Hematopoietic multipotent progenitor cell treated with erythropoietin and hydrocortisone succinate and interleukin-3 and kit ligand, for 17 days (in vitro differentiated cells): Measurements from ENCODE around the gene LHX4.

Experiments
- DNase-seq: peaks from one replicate; pipeline ENCODE4 v3.0.0-alpha.2; 2015; ENCODE audit warnings: low spot score

Gene LHX4

DNA sequence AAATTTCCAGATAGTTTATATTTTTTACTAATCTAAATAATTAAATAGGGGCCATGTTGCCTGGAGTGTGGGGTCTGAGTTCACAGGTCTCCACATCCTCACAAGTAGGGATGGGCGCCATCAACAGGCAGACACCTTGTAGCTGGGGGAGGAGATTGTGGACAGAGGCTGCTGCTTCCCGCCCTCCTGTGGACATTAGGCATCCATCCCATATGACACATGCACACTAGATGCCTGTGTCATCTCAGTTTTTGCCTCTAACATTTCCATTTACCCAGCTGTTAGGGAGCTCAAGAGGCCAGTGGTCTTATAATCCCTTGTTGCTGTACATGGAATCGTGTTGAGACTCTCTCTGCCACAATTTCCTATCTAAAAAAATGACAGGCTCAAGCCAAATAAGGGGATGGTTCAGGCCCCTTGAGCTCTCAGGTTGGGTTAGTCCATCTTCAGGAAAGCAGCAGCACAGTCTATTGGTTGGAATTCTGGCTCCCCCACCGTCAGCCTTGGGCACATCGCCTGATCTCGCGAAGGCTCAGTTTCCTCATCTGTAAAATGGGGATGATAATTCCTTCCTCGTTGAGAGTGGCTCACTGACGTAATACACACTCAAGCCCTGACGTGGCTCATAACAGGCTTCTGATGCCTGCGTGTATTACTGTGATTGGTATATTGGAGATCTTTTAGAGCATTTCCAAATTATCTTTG is 13.6 kb downstream of the LHX4 start:
- DNase-seq = no peak

DNA sequence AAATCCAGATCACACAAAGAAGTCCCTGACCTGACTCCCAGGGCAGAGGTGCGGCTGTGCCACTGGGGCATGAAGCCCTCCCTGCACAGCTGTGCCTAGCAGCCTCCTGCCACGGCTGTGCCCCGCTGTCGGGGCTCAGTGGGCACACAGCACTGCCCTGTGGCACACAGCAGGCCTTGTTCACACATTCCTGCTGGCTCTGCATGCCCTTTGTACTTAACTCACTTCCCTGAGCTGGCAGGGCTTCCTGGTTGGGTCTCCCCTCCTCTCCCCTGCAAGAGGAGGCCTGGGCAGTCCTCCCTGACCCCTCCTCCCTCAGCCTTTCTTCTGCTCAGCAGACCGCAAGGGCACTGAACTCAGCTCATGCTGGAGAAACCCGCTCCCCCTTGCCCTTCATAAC is 14.8 kb downstream of the LHX4 start:
- no peak for DNase-seq

DNA sequence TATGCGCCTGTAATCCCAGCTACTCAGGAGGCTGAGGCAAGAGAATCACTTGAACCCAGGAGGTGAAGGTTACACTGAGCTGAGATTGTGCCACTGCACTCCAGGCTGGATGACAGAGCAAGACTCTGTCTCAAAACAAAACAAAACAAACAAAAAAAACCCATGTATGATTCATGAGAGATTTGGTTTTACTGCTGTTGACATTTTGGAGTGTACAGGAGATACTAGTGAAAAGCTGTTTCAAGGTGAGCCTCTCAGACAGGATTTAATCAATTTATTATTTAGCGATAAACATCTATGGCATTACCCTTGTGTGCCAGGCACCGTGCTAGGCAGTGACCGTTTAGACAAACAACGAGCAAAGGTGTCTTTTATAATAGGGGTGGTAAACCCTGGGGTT is 16.5 kb downstream of the LHX4 start:
- no peak for DNase-seq

DNA sequence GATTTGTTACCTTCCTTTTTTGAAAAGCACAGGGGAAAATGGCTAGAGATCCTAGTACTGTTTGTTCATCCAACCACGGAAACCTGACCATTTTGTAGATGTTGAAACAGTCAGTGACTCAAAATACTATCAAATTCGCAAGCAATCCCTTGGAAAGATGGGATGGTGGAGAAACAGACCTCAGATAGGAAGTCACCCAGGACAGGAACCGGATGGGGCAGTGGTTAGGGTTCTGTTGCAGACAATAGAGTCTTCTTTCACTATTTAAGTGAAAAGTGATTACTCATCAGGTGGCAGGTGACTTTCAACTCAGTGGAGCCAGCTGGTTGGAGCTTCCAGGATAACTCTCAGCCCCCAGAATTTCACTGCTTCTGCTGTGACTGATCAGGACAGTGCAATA is 17.0 kb downstream of the LHX4 start:
- no peak for DNase-seq

DNA sequence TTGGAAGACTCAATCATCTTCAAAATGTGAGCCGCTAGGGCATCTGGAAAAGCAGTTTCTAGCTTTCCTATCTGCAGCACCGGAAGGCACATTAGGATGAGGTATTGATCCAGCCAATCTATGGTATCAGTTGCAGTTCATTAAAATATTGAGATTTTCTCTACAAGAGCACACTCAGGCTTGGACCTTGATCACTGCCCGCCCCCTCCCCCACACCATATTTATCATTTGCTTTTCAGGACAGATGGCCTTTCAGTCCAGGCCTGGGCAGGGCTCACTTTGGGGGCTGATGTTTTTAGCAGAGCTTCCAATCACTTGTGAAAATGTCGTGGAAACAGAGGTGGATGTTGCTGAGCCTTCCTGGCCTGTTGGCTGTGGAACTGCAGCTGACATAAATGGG is 17.5 kb downstream of the LHX4 start:
- DNase-seq = no peak

DNA sequence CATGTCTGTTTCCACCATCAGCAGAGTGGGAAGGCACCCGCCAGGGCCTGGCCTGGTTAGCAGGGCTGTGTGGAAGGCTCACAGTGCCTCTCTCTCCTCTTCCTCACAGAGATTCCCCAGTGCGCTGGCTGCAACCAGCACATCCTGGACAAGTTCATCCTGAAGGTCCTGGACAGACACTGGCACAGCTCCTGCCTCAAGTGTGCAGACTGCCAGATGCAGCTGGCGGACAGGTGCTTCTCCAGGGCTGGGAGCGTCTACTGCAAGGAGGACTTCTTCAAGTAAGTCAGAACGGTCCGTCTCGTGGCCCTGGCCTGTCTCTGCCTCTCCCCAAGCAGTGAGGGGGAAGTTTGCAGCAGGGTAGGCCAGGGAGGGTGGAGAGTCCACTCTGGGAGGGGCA is 18.1 kb downstream of the LHX4 start:
- DNase-seq = no peak

DNA sequence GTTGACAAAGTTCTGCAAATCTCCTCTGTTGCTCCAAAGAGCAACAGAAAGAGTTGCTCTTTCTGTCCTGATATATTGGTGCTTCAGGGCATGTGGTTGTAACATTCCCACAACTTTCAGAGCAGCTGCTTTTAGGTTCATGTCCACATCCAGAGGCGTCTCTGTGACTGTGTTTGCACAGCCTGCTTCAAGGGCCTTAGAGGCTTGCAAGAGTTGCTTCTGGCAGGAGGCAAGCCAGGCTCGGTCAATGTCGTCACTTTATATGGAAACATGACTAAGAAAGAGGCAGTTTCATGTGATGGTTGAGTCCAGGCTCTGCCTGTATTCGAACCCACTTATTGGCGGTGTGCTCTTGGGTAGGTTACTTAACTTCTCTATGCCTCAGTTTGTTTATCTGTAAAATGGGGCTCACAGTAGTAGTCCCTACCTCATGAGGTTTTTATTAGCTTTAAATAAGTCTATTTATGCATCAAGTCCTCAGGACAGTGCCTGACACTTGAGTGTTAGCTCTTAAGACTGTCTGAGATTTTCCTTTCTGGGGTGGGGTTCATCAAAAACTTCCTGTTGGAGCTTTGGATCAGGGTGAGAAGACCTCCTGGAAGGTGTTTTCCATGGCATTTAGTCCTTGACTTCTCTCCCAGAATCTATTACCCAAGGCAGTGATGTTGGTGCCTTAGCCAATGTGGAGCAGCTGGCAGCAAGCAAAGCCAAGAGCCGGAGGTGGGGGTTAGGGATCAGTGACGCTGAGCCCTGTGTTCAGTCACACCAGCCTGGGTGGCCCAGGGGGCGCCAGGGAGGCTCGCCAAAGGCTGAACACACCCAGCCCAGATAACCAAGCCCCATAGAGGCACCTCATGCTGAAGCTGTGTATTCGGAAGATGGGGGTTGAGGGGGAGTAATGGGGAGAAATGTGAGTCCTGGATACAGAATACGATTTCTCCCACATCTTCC is 18.9 kb downstream of the LHX4 start:
- no peak for DNase-seq

DNA sequence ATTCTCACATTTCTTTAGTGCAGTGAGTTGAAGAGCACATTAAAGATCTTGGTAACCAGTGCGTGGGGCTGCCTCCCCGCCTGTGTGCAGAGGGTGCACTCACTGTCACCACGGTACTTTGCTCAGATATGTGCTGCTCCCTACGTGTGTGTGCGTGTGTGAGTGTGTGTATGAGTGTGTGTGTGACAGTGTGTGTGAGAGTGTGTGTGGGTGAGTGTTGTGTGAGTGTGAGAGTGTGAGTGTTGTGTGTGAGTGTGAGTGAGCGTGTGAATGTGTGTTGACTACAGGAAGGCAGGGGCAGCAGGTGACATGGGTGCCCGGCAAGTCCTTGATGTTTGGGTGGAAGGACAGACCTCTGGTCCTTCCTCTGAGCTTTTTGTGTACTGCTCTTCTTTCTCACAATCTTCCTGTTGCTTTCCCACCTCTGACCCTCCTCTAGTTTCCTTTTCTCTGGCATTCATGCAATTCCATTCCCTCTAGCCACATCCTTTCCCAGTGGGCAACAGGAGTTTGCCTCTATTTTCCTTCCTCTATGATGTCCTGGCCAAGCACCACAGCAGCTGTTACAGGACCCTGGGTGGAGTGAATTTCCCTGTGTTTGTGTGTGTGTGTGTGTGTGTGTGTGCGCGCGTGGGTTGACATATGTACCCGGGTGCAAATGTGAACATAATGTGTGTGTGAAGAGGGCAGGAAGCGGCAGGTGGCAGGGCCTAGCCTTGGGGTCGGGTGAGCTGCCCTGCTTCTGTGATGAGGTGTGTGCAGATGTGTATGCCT is 19.8 kb downstream of the LHX4 start:
- DNase-seq = no peak

DNA sequence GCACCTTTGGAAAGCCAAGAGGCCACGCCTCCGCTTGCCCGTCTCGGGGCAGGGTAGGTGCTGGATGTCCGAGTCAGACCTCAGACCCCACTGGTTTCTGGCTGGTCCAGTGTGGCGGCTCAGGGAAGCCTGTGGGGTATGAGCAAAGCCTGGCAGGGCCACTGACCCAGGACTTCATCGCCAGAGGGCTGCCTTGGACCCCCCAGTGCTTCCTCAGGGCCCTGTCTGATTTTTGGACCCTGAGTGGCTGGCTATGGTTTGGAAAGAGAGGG is 20.4 kb downstream of the LHX4 start:
- DNase-seq = no peak

DNA sequence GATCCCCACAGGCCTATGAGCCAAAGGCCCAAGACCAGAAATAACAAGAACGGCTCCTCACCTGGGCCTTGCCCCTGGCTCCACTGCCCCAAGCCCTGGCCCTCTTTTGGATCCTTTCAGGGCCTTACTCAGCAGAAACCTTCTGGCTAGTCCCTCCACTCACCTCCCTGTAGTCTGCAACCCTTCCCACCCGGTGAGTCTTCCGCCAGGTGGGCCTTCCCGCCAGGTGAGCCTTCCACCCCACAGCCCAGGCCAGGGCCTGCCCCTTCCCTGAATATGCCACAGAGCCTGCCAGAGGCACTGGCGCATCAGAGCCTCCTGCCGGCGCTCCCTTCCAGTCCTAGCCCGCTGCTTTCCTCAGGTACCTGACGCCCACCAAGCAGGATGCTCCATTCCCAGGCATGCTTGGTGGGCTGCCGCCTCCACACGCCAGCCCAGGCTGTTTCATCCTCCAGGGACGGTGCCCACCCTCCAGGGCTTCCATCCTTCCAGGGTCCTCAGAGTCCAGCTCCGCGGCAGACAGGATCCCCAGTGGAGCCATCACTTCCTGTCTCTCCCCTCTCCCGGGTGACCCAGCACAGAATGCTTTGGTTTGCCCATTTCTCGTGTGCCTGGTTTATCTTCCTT is 20.9 kb downstream of the LHX4 start:
- no peak for DNase-seq

DNA sequence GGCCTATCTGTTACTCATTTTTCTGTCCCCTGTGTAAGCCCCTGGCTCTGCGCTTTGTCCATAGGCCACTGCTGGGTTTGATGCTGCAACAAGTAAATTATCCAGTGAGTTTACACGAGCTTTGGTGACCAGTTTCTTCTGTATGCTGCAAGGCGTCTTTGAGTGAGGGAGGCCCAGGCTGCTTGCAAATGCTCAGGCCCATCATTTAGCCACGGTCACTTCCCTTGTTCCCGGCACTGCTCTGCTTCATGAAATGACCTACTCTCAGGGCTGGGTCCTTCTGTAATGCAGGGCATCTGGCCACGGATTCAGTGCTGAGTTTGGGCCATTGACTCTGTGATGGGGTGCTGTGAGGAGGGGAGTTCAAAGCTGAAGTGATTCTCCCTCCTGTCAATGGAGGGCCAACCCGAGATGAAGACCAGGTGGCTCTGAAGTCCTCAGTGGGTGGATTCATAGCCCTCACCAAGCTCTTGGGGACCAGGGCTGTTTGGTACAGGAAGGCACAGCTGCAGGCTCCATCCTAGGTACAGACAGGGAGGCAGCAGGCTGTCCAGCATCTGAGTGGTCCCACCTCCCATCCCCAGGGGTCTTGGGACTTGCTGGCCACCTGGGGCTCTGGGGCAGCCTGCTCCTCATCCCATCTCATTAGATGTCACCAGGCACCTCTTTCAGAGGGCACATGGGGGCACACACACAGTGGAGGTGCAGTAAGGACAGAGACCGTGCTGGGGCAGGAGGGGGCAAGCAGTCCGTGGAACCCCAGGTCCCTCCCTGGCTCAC is 21.7 kb downstream of the LHX4 start:
- no peak for DNase-seq

DNA sequence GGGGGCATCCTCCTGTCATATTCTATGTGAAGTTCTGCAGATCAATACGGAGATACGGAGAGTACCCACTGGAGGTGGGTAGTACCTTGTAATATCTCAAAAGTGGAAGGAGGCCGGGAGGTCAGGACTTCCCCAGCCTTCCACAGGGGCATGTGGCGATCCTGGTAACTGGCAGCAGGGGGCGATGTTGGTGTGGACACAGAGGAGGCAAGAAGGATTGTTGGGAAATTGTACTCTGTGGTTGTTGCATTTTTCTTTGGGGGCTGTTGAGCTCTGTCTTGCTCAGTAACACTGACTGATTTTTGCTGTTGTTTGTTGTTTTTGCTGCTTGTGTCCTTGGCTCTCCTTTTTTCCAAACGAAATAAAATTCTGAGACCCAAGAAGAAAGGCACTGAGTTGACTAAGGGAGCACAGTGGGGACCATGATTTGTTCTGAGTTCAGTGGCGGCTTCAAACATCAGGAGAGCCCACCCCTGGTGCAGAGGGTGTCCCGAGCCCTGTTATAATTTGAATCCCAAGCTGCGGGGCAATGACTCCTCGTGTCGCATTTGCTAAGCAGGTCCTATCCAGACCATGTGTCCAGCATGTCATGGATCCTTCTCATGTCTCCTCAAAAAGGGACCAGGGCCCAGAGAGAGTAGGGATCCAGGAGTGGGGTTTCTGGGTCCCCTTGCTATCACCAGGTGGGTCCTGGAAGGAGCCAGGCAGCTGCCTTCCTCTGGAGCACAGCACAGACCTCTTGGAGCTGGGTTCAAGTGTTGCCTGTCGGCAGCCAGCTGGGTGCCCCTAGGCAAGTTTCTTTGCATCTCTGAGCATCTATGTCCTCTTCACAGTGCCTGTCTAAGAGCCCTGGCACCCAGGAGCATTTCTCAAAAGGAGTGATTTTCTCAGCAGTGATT is 22.8 kb downstream of the LHX4 start:
- peak; percentile 49 for DNase-seq

DNA sequence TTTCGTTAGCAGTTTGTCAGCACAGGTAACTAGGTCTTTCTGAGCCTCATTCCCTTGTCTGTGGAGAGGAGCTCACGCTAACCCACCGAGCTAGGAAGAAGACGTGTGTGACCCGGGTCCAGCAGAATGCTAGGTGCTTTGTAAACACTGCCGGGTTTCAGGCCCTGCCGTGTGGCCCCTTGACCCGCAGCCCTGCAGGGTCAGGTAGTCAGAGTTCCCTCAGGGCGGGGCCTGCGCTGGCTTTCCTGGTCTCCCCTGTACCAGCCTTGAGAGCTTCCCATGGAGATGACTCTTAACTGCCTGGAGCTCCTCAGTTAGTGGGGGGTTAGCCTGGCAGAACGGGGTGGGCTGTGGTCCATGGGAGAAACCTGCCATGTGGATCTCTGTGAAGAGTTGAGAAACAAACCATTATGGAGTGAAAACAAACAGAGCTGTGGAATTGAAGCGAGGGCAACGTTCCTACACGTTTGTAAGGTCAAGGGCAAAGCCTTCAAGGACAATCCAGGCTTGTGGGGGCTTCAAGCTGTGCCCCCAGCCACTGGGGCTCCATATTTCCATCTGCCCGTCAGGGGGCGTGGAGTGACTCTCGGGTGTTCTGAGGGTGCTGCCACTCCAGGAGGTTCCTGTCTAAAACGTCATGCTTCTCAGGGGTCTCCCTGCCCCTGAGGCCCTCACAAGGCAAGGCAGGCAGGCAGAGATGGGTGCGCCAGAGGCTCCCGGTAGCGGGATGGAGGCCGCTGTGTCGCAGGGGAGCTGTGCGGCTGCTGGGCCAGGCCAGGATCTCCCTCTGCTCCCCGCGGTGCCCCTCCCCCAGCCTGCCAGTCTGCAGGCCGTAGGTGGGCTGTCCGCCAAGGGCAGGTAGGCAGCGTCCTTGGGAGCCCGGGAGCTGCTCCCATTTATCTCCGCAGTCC is 23.8 kb downstream of the LHX4 start:
- no peak for DNase-seq

DNA sequence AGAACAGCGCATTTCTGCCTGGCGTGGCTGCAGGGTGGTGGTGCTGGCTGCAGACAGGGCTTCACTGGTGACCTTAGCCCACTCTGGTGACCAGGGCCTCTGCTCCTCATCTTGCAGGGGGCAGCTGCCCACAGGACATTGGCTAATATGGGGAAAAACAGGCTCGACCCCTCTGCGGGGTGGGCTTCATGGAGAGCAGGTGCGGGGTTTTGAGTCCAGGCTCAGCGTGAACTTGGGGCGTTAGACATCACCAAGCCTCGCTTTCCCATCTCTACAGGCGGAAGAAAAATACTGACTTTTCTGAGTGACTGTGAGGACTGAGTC is 24.4 kb downstream of the LHX4 start:
- DNase-seq = no peak

DNA sequence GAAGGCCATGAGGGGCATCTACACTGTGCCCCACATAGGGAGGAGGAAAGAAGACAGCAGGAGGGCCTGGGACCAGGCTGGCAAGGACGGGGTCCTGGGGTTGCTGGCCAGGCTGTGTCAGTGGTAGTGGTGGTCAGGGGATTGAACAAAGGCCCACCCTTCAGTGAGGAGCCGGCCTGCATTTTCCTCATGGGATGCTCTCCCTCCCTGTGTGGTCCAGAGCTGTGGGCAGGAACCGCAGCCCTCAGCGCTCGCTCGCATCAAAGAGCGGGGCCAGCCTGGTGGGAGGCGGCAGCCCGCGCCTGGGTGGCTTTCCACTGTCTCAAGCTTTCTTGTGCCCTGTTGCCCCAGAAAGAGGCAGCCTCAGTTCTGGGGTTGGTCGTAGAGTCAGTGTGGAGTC is 24.8 kb downstream of the LHX4 start:
- no peak for DNase-seq

DNA sequence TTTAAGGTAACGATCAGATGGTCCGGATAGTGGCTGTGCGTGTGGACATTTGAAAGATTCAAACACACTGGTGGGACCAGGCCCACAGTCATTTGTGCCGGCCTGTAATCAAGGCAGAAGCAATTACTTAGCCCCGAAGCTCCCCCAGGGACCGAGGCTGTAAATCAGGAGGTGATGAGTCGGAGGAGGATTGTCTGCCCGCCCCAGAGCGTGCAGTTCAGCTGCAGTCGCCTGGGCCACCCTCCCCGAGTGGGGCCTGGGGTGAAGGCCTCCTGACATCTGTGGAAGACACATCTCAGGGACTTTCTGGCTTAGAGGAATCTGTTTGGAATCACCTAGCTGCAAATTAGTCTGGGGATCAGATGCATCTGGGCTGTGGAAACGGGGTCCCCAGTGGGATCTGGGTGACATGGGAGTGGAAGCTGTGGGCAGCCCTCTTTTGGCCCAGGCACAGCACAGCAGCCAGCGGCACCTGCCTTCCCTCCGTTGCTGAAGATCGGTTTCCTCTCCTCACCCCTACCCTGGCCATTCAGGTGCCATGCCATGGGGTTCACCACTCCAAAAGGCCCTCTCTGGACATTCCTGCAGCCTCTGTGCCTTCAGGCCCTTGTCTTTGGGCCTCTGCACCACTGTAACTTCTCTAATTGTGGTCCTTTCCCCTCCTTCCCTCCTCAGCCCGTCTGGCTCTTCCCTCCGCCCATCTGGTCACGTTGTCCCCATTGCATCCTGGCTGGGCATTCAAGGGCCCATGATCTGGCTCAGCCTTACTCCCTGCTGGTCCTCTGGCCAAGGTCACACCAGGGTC is 25.7 kb downstream of the LHX4 start:
- DNase-seq = no peak

DNA sequence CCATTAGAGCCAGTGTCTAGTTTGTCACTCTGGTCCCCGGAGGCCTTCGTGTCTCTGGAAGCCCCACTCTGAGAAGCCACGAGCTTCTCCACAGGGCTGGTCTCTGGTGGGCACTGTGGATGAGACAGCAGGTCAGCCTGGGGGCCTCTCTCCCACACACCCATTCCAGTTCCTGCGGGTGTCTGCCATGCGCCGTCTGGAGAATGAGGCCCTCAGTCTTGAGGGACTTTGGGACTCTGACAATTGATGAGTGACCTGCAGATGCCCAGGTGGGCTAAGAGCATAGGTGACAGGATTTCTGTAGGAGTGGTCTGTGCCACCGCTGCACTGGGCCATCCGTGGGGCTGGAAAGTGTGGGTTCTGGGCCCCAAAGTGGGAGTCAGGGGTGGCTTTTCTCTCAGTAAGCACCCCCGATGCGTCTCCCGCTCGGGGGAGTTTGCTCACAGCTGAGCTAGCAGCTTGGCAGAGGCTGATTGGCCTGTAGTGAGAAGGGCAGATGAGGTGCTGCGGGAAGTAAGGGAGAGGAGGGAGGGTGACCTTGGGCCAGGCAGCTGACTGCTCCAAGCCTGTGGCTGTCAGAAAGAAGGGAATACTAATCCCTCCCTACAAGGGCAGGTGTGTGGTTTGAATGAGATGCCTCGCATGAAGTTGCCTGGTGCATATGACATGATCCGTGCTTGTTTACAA is 26.4 kb downstream of the LHX4 start:
- DNase-seq = no peak

DNA sequence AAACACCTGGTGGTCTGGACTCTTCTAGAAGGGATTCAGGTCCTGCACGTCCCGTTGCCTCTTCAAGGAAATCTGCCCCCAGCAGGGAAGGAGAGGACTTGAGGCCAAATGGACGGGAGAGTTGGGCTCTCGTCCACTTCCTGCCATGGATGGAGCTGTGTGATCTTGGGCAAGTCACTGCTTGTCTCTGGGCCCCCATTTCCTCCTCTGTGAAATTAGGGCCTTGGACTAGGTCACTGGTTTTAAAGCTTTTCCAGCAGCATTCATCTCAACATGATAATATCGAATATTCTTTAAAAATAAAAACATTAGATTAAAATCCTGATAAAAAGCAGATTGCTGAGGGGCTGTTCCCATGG is 26.9 kb downstream of the LHX4 start:
- DNase-seq = no peak
